HG03108 (cell line): Measurements from ENCODE around the gene BCAS2.
"Not testable (repeated sequence)": the region's sequence is repeated elsewhere in the genome, so short reads cannot be mapped to it uniquely, and the experiment has no call there.

ENCODE experiments used
- ATAC-seq: cut with Tn5 transposase; IDR thresholded peaks from one replicate; pipeline ENCODE4 v1.9.1; 2021; ENCODE audit warnings: moderate library complexity; ENCODE audit not compliant: unreplicated experiment

The BCAS2 gene

DNA sequence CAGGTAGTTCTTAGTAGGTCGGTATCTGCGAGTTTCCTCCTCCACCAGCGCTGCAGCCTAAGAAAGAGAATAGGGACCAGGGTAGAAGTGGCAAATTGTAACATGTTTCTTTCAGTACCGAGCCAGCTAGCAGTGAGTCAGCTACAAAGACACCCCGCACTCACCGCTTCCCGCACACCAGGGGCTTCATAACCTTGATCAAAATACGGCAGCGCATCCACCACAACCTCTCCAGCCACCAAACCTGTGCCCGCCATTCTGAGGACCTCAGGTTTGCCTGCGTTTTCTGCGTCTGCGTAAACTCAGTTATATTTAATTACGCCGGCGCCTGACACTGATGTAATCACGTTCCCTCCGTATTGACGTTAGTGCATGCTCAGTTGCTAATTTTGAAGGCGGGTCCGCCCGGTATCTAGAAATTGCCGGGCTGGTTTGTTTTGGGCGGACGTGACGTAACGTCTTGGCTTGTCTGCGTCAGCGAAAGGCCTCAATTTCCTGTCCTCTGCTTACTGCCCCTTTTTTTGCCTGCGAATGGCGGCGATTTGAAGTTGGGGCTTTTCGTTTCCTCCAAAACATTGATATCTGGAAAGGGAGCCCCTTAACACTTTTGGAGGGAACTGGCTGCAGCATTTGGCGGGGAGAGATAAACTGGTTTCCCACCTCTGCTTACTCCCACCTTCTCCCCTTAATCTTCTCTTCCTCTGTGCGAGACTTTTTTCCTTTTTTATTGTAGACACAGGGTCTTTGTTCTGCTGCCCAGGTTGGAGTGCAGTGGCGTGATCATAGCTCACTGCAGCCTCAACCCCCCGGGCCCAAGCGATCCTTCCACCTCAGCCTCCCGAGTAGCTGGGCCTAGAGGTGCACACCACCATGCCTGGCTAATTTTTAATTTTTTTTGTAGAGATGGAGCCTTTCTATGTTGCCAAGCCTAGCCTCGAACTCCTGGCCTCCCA is at the start of gene BCAS2:
TSS of gene BCAS2 (minus strand) at position 281 of the 953 bp plus-strand sequence. CDS start at position 257, 24 bp downstream.
- peak; percentile 99 for ATAC-seq

DNA sequence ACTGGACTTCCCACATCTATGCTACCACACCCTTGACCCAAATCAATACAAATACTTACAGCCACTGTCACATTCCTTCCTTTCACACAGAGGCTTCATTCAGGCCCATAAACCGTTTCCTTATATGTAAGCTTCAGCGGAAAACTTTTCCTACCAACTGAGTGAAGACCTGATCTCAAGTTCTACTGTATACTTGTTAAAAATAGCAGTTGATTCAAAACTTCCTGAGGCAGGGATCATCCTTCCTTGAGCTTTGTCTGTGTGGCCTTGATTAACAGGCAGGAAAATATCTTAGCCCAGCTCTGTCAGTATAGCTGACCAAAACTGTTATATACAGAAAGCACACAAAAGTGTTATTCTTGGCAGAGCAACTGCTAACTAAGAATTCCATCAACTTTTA is 45.7 kb upstream of the BCAS2 start:
- ATAC-seq = no peak

DNA sequence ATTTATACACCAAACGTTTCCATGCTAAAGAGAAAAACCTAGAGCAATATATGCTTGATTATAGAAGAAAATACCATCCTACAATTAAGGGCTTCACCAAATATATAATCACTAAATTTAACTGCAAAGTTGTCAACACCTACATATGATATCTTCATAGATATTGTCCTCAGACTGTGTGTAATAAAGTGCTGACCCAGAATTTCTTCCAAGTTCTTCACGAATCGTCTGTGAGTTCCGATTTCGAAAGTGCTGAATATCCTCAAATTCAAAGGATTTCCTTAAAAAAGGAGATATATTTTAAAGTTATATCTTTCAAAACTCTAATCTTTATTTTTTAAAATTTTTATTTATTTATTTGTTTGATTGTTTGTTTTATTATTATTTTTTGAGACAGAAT is 41.9 kb upstream of the BCAS2 start:
- ATAC-seq = no peak

DNA sequence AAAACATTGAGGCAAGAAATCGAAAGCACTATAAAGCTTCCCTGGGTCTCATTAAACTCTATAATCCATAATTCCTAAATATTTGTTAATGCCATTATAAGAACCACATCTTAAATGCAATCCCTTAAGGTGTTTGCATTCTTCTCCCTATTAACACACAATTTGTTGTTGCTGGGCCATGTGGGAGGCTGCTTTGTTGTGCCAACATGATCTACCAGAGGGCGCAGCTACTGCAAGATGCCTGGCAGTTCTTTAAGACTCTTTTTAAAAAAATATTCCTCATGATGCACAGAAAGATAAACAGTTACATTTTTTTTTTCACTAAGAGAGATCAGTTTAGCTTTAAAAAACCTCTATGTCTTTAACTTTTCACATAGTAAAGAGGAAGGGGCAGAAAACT is 39.0 kb upstream of the BCAS2 start:
- ATAC-seq = no peak

DNA sequence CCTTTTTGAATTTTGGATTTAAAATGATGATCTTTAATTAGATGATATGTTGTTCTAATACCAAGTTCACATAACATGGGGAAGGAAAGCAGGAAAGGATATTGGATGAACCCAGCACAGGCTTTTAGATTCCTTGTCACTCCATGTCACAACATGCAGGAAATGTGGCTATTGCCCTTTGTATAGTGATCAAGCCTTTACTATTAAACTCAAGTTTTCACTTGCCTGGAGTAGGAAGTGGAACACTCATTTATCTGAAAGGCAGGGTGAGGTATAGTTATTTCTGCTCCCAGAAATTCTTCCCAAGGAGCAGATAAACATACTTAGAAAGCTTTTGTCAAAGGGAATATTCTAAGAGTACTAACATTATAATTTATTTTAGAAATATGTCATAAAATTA is 37.2 kb upstream of the BCAS2 start:
- ATAC-seq = no peak

DNA sequence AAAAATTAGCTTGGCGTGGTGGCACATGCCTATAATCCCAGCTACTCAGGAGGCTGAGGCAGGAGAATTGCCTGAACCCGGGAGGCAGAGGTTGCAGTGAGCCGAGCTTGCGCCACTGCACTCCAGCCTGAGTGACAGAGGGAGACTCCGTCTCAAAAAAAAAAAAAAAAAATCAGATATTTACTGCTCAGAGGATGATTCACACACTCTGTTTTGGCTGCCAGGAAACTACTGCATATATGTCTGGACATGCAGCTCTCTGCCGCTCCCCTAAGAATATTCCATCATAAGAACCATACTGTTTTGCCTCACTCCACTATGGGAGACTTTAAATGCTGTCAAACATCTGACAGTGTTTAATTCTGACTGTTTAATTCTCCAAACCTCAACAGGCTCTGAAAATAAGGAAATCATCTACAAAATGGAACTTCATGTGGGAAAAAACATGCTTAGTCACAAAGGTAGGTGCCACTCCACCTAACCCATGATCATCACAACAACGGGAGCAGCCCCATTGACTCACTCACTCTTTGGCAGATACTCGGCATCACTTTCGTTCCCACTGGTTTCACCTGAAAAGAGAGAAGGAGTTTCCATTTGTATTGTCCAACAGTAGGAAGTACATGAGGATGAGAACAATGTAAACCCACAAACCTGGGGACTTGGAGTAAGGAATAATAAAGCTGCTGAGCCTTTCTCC is 29.3 kb upstream of the BCAS2 start:
- no peak for ATAC-seq

DNA sequence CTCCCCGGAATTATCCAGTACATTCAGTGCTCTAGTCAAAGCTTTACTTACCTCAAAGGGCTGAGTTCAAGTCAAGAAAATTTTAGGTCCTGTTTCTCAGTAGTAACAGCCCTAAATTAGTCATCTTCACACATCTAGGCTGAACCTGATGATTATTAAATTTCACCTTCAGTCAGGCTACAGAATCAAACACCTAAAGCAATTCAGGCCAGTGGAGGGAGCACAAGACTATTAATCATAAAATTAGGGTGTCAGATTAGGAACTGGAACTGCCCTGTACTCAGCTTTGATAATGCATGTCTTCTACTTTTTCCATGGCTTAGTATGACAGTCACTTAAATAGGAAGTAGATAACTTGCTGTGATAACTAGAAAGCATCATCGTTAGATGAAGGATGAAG is 28.4 kb upstream of the BCAS2 start:
- ATAC-seq = no peak

DNA sequence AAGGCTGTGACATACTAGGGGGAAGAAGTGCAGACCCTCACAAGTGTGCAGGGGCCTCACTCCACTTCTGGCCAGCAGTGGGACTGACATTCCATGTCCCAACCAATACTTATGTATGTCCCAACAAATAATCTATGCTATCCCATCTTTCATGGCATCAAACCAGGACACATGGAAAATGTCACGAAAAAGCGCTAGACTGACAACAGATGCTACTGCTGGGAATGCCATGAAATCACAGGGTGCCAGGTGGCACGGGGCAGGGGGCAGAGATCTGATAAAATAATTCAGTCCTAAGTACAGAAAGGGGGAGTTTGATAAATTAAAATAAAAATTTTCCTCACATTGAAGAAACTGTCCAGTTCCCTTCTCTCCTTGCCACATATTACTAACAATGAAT is 27.6 kb upstream of the BCAS2 start:
- no peak for ATAC-seq

DNA sequence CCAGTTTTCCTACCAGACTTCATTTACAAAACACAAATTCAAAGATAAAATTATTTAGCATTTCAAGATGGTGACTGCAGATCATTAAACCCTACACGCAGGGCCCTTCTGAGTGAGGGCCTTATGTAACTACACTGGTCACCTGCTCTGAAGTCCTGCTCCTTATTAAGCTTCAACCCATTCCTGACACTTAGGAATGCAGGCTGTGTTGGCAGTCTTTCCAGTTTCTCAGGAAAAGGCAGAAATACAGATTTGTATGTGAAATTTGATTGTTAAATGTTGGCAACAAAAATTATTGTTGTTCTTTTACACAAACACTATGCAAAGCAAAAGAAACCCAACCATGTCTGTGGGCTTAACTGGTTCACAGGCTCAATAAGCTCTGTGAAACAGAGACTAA is 25.8 kb upstream of the BCAS2 start:
- ATAC-seq = no peak

DNA sequence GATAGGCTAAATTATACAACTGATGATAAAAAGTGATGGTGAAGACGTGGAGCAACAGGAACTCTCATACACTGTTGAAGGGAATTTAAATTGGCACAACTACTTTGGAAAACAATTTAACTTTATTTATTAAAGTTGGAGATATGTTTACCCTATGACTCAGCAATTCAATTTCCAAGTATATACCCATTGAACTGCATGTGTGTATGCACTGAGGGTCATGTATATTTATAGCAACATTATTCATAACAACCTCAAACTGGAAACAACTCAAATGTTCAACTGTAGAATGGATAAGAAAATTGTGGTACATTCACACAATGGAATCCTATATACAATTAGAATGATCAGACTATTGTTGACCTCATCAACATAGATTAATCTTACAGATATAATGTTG is 16.5 kb upstream of the BCAS2 start:
- ATAC-seq = no peak

DNA sequence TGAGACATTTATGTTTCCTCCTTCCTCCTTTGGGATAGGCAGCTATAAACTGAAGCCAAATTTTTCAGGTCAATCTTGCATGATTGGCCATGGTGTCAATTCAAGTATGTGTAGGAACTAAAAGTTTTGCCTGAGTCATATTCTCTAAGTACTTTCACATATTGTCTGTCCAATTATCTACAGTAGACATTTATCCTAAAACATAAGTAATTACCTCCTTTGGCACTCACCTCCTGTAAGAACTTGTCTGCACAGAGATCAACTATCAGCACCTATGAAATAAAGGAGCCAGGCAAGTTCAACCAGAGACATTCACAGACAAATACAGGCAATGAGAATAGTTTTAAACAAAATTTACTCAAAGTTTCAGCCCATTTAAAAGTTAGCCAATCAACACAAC is 14.2 kb upstream of the BCAS2 start:
- ATAC-seq = no peak

DNA sequence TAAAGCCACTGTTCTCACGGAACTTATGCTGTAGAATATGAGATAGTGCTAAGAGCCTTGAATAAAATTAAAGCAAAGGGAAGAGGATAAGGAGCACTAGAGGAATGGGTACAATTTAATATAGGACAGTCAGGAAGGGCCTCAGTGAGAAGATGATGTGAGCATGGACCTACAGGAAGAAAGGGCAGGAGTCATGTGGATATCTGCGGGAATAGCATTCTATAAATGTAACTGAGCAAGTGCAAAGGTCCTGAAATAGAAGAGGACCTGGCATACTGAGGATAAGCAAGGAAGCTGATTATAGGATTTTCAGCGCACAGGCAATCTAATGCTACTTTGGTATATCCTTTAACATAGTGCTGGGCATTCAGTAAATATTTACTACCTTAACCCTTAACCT is 12.6 kb upstream of the BCAS2 start:
- ATAC-seq = no peak

DNA sequence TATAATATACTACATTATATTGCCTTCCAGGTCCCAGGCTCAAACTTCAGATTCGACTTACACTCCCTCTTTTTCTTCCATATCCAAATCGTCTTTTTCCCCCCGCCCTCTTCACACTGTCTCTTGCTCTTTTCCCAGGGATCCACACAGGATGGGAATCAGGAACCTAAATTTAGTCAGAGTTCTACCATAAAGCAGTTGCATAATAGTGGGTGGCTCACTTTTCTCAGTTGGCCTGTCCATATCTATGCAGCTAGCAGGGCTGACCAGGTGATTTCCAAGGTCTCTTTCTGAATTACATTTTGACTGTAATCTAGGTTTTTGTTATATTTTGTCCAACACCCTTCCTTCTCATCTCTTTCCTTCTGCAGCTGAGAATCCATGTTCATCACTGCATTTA is 7.7 kb upstream of the BCAS2 start:
- ATAC-seq = no peak

DNA sequence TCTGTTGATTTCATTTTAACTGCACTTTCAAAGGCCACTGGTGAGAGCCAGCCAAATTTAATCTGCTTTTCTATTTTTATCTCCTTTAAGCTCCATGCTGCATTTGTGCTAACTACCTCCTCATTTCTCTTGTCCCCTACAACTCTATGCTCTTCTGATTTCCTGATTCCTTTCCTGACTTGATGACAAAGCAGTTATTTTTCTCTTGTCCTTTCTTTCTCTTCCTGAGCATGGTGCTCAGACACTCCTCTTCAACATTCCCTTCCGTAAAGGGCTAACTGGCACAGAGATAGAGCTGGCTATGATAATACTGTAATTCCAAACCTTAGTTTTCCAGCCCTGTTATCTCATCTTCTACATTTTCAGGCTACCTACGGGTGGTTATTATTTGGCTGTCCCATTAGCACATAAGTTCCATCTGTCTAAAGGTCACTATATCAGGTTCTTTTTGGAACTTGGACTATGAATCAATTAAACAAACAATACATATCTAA is 6.8 kb upstream of the BCAS2 start:
- ATAC-seq = no peak

DNA sequence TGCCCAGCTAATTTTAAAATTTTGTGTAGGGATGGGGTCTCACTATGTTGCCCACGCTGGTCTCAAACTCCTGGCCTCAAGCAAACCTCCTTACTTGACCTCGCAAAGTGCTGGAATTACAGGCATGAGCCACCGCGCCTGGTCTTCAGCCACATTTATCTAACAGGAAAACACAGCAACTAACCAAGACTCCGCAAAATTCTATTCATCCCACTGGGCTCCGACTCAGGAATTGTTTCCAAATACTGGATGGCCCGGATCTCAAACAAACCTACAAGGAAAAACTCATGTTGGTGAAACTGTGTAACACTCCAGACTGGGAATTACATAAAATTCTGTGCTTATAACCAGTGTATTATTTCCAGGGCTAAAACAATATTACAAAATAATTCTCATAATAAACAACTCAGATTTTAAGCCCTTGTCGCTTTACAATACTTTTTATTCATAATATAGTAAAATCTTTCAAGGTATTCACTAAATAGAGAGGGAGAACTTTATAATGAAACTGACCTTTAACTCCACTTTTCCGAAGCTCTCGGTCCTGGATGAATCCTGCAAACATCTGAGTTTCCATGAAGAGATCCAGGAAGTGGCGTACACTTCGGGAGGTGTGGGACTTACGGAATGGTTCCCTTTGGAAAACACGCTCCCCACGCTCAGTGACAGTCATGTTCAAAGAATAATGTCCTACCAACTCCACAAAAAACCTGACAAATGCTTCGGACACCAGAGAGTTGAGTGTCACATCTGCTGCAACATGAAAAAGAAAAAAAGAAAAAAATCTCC is 6.0 kb upstream of the BCAS2 start:
- ATAC-seq = no peak

DNA sequence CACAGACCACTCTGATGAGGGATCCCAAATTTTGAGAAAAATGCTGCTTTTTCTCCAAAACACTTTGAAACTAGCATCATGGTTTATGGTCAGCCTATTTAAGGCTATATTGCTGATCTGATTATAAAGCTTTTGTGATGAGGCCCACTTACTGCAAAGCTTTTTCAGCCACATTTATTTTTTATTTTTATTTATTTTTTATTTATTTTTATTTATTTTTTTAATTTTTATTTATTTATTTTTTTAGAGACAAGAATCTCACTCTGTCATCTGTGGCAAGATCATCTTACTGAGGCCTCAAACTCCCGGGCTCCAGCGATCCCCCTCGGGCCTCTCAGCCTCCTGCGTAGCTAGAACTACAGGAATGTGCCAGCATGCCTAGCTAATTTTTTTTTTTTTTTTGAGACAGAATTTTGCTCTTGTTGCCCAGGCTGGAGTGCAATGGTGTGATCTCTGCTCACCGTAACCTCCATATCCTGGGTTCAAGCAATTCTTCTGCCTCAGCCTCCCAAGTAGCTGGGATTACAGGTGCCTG is 5.2 kb upstream of the BCAS2 start:
- no peak for ATAC-seq

DNA sequence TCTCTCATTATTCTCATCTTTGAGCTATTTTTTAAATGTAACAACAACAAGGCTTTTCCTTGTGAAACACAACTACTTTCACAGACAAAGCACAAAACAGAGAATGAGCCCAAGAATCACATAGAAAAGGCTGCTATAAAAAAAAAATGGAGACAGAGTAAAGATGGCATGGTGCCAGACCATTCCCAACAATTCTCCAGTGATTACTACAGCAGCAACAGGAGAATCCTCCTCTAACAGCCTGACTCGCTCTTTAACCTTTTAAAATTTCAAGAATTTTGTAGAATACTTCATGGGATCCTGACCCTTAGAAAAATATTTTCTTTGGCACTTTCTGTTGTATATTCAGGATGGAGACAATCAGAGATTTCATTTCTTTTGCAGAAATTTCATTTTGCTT is 3.8 kb upstream of the BCAS2 start:
- no peak for ATAC-seq

DNA sequence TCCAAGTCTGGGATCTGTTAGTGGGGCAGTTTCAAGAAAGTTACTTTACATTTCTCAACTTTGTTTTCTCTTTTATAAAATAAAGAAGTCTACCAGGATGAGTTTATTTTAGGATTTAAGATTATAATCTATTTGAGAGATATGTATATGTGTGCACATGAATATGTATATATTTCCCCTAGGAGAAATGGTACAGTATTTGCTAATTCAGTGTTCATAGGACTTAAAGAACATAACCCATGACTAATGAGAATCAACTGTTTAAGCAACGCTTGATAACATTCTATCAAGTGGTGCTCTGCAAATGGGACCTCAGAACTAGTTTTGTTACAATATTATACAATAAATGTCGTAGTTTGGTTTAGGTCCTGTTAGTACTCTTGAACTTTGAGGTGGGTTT is 7.0 kb downstream of the BCAS2 start:
- no peak for ATAC-seq

DNA sequence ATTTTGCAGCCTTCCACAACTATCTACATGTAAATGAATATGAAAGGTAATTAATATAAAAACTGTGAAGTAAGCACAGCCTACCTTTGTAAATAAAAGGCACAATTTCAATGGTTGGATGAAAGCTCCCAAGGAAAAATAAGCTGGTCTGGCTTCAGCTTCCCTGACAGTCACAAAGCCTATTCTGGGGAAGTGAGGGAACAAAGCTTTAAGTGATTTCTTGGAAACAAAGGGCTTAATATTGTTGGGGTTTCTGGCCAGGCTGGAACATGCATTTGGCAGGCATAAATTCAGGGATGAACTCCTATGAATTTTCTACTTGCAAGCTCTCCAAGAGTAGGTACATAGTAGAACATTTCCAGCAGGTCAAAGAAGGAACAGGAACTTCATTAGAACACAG is 17.3 kb downstream of the BCAS2 start:
- ATAC-seq = no peak

DNA sequence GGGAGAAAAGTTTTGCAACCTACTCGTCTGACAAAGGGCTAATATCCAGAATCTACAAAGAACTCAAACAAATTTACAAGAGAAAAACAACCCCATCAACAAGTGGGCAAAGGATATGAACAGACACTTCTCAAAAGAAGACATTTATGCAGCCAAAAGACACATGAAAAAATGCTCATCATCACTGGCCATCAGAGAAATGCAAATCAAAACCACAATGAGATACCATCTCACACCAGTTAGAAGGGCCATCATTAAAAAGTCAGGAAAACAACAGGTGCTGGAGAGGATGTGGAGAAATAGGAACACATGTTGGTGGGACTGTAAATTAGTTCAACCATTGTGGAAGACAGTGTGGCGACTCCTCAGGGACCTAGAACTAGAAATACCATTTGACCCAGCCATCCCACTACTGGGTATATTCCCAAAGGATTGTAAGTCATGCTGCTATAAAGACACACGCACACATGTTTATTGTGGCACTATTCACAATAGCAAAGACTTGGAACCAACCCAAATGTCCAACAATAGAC is 18.4 kb downstream of the BCAS2 start:
- ATAC-seq = not testable (repeated sequence)

DNA sequence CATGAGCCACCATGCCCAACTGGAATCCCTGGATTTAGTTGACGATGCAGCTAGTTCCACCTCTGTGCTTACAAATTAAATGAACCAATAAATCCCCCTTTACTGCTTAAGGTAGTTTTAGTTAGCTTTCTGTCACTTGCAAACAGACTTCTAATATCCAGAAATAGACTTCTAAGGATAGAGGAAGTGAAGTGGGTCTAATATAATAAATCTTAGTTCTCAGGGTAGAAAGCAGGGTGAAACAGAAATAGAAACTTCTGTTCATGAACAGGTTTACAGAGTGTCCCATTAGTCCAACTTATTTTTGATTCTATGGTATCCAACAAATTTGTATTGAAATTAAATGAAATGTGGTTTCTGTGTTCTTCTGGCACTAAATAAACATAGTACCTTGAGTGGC is 20.1 kb downstream of the BCAS2 start:
- ATAC-seq = no peak
